ENCODE results near the gene GNA12. TPM values are rescaled to one million over a fixed set of nuclear protein-coding genes. Genes with fewer than 3 reads are reported as not detected.
A peak's percentile ranks its signal among the peaks of the same experiment; 100 is the strongest.

GNA12 gene
- polyA plus RNA-seq, 4 donors, result 3.4 to 27.2 (median 14.5) TPM

DNA sequence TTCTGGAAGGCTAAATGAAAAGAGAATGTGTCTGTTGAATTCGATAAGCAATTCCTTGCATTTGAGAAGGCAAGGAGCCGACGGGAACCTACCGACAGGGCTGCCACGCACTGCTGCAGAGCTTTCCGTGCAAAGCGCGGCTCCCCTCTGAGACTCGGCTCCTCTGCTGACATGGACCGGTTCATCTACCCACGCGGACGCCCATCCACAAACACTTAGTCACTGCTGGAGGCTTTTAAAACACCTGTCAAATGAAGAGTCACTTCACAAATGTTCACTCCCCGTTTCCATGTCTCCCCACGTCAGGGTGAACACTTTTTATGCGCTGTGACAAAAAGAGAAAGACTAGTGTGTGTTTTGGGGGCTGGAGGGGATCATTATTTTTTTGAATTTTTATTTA is 124.1 kb downstream of the GNA12 start:
- Histone ChIP-seq H3K4me3 (ENCODE audit: low read depth in 1 of 3, low read length in 3 of 3) (no peak overlapping the region), H3K27ac (ENCODE audit: low read depth in 1 of 3, low read length in 2 of 3) (no peak overlapping the region), H3K4me1 (ENCODE audit: control insufficient read depth in 3 of 3, insufficient read depth in 2 of 3, low read depth in 1 of 3, low read length in 2 of 3) (peaks cover 2 to 34% (median 8%) of the 10 kb centered on the region in 3 donors), H3K36me3 (ENCODE audit: control insufficient read depth in 3 of 3, insufficient read depth in 2 of 3, low read depth in 1 of 3, low read length in 3 of 3) (peaks cover 0 to 66% (median 0%) of the 10 kb centered on the region in 3 donors), H3K27me3 (ENCODE audit: control insufficient read depth in 3 of 3, insufficient read depth in 3 of 3, low read length in 3 of 3) (no peaks in the 10 kb centered on the region), H3K9me3 (ENCODE audit: control insufficient read depth in 2 of 2, insufficient read depth in 1 of 2, low read depth in 1 of 2, low read length in 1 of 2) (peaks cover 0 to 1% of the 10 kb centered on the region in 2 donors)
- no peak for DNase-seq
- FAIRE-seq, result no peak
- WGBS, 3 donors, result 89 to 94% (median 93%) methylated on average over 16 of the region's 16 CpGs

- no peak overlapping the region for H3K27ac ChIP-seq (ENCODE audit: low read depth in 1 of 3, low read length in 2 of 3)
- peaks cover 0 to 66% (median 0%) of the 10 kb centered on the region in 3 donors for H3K36me3 ChIP-seq (ENCODE audit: control insufficient read depth in 3 of 3, insufficient read depth in 2 of 3, low read depth in 1 of 3, low read length in 3 of 3)
- 80 to 82% (median 81%) methylated on average over 16 of the region's 16 CpGs for WGBS, 3 donors
- H3K4me1 ChIP-seq (ENCODE audit: control insufficient read depth in 3 of 3, insufficient read depth in 2 of 3, low read depth in 1 of 3, low read length in 2 of 3), result peaks cover 2 to 34% (median 8%) of the 10 kb centered on the region in 3 donors
- H3K27me3 ChIP-seq (ENCODE audit: control insufficient read depth in 3 of 3, insufficient read depth in 3 of 3, low read length in 3 of 3), result no peaks in the 10 kb centered on the region
- FAIRE-seq (no peak), DNase-seq (peak in 1 of 2 donors; percentile 20)
- peaks cover 0 to 8% of the 10 kb centered on the region in 2 donors for H3K9me3 ChIP-seq (ENCODE audit: control insufficient read depth in 2 of 2, insufficient read depth in 1 of 2, low read depth in 1 of 2, low read length in 1 of 2)
- H3K4me3 ChIP-seq (ENCODE audit: low read depth in 1 of 3, low read length in 3 of 3), result no peak overlapping the region
Observed at GRCh38 chr7:2719007-2719406, 125.1 kb downstream of the GNA12 start.

DNA sequence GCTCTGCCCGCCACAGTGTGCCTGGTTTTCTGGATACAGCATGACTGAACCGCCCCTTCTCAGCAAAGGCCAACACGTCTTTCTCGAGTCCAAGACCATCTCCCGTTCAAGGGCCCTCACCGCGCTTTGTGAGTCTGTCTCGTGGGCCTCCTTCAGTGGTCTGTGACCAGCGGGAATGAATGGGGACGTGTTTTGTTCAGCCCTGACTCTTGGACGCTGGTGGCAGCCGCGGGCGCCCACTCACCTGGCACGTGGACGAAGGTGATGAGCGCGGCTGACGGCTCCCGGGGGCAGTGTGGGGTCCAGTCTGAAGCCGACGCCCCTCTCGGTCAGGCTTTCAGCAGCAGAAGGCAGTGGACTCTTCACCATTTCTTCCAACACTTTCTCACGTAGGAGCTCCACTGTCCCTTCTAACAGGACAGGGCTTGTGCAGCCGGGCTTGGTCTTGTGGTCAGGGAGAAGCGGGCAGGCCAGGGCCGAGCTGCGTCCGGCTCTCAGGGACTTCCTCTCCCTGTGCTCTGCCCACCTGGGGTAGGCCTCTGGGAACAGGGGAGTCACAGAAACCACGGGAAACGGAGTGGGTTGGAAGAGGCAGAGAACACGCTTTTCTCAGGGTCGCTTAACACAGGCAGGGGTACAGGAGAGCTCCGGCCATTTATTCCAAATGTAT is 125.7 kb downstream of the GNA12 start:
- H3K27me3 ChIP-seq (ENCODE audit: control insufficient read depth in 3 of 3, insufficient read depth in 3 of 3, low read length in 3 of 3), result no peaks in the 10 kb centered on the region
- no peak overlapping the region for H3K4me3 ChIP-seq (ENCODE audit: low read depth in 1 of 3, low read length in 3 of 3)
- FAIRE-seq (no peak), DNase-seq (no peak)
- peaks cover 0 to 8% of the 10 kb centered on the region in 2 donors for H3K9me3 ChIP-seq (ENCODE audit: control insufficient read depth in 2 of 2, insufficient read depth in 1 of 2, low read depth in 1 of 2, low read length in 1 of 2)
- WGBS, 3 donors, result 92 to 93% (median 93%) methylated on average over 33 to 34 of the region's 34 CpGs
- peaks cover 0 to 67% (median 0%) of the 10 kb centered on the region in 3 donors for H3K36me3 ChIP-seq (ENCODE audit: control insufficient read depth in 3 of 3, insufficient read depth in 2 of 3, low read depth in 1 of 3, low read length in 3 of 3)
- H3K27ac ChIP-seq (ENCODE audit: low read depth in 1 of 3, low read length in 2 of 3), result peak overlapping the region in 2 of 3 donors; percentile 55 to 83
- H3K4me1 ChIP-seq (ENCODE audit: control insufficient read depth in 3 of 3, insufficient read depth in 2 of 3, low read depth in 1 of 3, low read length in 2 of 3), result peaks cover 2 to 34% (median 8%) of the 10 kb centered on the region in 3 donors

GRCh38 chr7:2717293-2718261 is 126.5 kb downstream of the GNA12 start:
- FAIRE-seq (no peak), DNase-seq (peak; percentile 84 to 92)
- WGBS, 3 donors, result 34 to 47% (median 37%) methylated on average over 47 of the region's 47 CpGs
- Histone ChIP-seq H3K4me3 (ENCODE audit: low read depth in 1 of 3, low read length in 3 of 3) (no peak overlapping the region), H3K4me1 (ENCODE audit: control insufficient read depth in 3 of 3, insufficient read depth in 2 of 3, low read depth in 1 of 3, low read length in 2 of 3) (peaks cover 2 to 34% (median 8%) of the 10 kb centered on the region in 3 donors), H3K36me3 (ENCODE audit: control insufficient read depth in 3 of 3, insufficient read depth in 2 of 3, low read depth in 1 of 3, low read length in 3 of 3) (peaks cover 0 to 60% (median 0%) of the 10 kb centered on the region in 3 donors), H3K27ac (ENCODE audit: low read depth in 1 of 3, low read length in 2 of 3) (peak overlapping the region in 2 of 3 donors; percentile 55 to 83), H3K9me3 (ENCODE audit: control insufficient read depth in 2 of 2, insufficient read depth in 1 of 2, low read depth in 1 of 2, low read length in 1 of 2) (peaks cover 0 to 8% of the 10 kb centered on the region in 2 donors), H3K27me3 (ENCODE audit: control insufficient read depth in 3 of 3, insufficient read depth in 3 of 3, low read length in 3 of 3) (no peaks in the 10 kb centered on the region)

- Histone ChIP-seq H3K9me3 (ENCODE audit: control insufficient read depth in 2 of 2, insufficient read depth in 1 of 2, low read depth in 1 of 2, low read length in 1 of 2) (peaks cover 0 to 8% of the 10 kb centered on the region in 2 donors), H3K27ac (ENCODE audit: low read depth in 1 of 3, low read length in 2 of 3) (peak overlapping the region in 2 of 3 donors; percentile 55 to 83), H3K4me3 (ENCODE audit: low read depth in 1 of 3, low read length in 3 of 3) (no peak overlapping the region), H3K4me1 (ENCODE audit: control insufficient read depth in 3 of 3, insufficient read depth in 2 of 3, low read depth in 1 of 3, low read length in 2 of 3) (peaks cover 2 to 34% (median 8%) of the 10 kb centered on the region in 3 donors), H3K36me3 (ENCODE audit: control insufficient read depth in 3 of 3, insufficient read depth in 2 of 3, low read depth in 1 of 3, low read length in 3 of 3) (peaks cover 0 to 62% (median 0%) of the 10 kb centered on the region in 3 donors), H3K27me3 (ENCODE audit: control insufficient read depth in 3 of 3, insufficient read depth in 3 of 3, low read length in 3 of 3) (no peaks in the 10 kb centered on the region)
- DNase-seq (no peak), FAIRE-seq (no peak)
- 48 to 63% (median 58%) methylated on average over 20 of the region's 20 CpGs for WGBS, 3 donors
Observed at GRCh38 chr7:2716906-2717292, 127.2 kb downstream of the GNA12 start.

DNA sequence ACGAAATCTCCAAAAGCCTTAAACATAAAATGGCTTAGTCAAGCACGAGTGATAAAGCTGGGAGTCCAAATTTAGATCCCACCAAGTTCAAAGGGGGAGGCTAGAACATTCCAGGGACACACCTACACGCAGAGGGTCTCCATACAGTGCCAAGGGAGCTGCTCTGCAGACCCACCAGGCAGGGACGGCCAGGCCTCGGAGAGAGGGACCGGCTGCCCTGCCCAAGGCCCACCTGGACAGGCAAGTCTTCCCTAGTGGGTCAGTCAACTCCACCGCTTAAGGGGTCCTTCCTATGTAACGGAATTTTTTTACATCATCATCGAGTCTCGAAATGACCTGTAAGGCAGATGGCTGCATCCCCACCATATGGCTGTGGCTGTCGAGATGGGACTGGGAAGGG is 127.6 kb downstream of the GNA12 start:
- Histone ChIP-seq H3K9me3 (ENCODE audit: control insufficient read depth in 2 of 2, insufficient read depth in 1 of 2, low read depth in 1 of 2, low read length in 1 of 2) (peaks cover 0 to 8% of the 10 kb centered on the region in 2 donors), H3K4me3 (ENCODE audit: low read depth in 1 of 3, low read length in 3 of 3) (no peak overlapping the region), H3K4me1 (ENCODE audit: control insufficient read depth in 3 of 3, insufficient read depth in 2 of 3, low read depth in 1 of 3, low read length in 2 of 3) (peaks cover 2 to 34% (median 8%) of the 10 kb centered on the region in 3 donors), H3K36me3 (ENCODE audit: control insufficient read depth in 3 of 3, insufficient read depth in 2 of 3, low read depth in 1 of 3, low read length in 3 of 3) (peaks cover 0 to 62% (median 0%) of the 10 kb centered on the region in 3 donors), H3K27ac (ENCODE audit: low read depth in 1 of 3, low read length in 2 of 3) (peak overlapping the region in 1 of 3 donors; percentile 83), H3K27me3 (ENCODE audit: control insufficient read depth in 3 of 3, insufficient read depth in 3 of 3, low read length in 3 of 3) (no peaks in the 10 kb centered on the region)
- no peak for DNase-seq
- WGBS, 3 donors, result 90 to 94% (median 92%) methylated on average over 11 of the region's 11 CpGs
- FAIRE-seq, result no peak

DNA sequence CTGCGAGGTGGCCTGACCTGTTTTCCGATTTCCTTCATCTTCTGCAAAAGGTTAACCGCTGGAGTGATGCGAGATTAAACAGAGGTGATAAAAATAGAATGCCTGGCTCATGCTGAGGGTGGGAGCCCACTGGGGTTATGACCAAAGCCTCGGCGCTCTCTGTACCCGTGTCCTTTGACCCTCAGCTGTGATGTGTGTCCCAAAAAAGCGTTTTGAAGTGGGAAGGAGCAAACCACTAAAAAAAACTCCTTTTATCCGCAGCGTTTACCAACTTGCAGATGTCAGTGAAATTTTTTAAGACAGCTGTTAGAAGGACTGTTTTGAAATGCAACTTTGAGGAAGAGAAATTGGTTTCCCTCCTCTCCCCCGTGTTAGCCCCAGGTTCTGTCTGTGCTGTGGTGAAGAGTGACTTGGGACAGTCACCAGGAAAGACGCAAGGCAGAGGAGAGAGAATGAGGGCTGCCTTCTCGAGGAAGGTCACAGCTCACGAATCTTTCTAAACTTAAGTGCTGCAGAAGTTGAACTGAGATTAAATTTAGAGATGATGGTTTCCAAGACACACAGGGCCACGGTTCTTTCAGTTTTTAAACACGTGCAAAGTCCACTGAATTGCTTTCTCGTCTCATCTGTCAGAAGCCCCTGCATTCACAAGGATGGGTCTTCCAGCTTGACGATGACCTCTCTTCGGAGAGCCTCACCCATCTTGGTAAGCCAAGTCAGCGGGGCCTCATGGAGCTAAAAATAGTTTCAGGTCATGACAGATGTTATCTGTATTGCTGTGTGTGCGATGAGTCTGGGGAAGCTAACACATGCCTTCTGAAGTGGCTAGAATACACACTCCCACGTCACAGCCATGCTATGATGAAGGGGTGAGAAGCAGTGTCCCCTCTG is 128.5 kb downstream of the GNA12 start:
- DNase-seq (no peak), FAIRE-seq (no peak)

More for the DNA sequence above, 128.5 kb downstream of the GNA12 start:
- WGBS, 3 donors, result 59 to 74% (median 61%) methylated on average over 22 of the region's 22 CpGs
- H3K27me3 ChIP-seq (ENCODE audit: control insufficient read depth in 3 of 3, insufficient read depth in 3 of 3, low read length in 3 of 3), result no peaks in the 10 kb centered on the region
- no peak overlapping the region for H3K4me3 ChIP-seq (ENCODE audit: low read depth in 1 of 3, low read length in 3 of 3)
- H3K9me3 ChIP-seq (ENCODE audit: control insufficient read depth in 2 of 2, insufficient read depth in 1 of 2, low read depth in 1 of 2, low read length in 1 of 2), result peaks cover 0 to 12% of the 10 kb centered on the region in 2 donors
- peaks cover 0 to 60% (median 0%) of the 10 kb centered on the region in 3 donors for H3K36me3 ChIP-seq (ENCODE audit: control insufficient read depth in 3 of 3, insufficient read depth in 2 of 3, low read depth in 1 of 3, low read length in 3 of 3)
- H3K4me1 ChIP-seq (ENCODE audit: control insufficient read depth in 3 of 3, insufficient read depth in 2 of 3, low read depth in 1 of 3, low read length in 2 of 3), result peaks cover 2 to 34% (median 8%) of the 10 kb centered on the region in 3 donors
- H3K27ac ChIP-seq (ENCODE audit: low read depth in 1 of 3, low read length in 2 of 3), result no peak overlapping the region
